H1 (cell line): ENCODE results near the gene AHR. TPM values are rescaled to one million over a fixed set of nuclear protein-coding genes. Genes with fewer than 3 reads are reported as not detected.

Experiments used
- CTCF ChIA-PET: fragments of 300-600 bp; sonication (Branson Sonifier 250); formaldehyde crosslinking; loops from one replicate; lab custom pipeline; 2021; ENCODE audit not compliant: partially characterized antibody; lab: Charles Lee
- POLR2A ChIA-PET: fragments of 300-600 bp; sonication (Branson Sonifier 250); formaldehyde crosslinking; loops from one replicate; lab custom pipeline; 2021; ENCODE audit warnings: inconsistent platforms; ENCODE audit not compliant: partially characterized antibody; lab: Charles Lee
- DNase-seq, 2 experiments: peaks; one replicate each; pipeline versions ENCODE4 v3.0.0 to v3.0.0-alpha.2; 2010 to 2022; ENCODE audit warnings: low spot score in 2 of 2, low read depth in 1 of 2, mixed read lengths in 1 of 2
- FAIRE-seq: peaks from 2 replicates; lab custom pipeline; 2011; peaks lifted over from hg19 to GRCh38; lab: Jason Lieb, UNC
- H2AFZ ChIP-seq: 2 replicates; pipeline ENCODE4 v1.8.1; 2012; ENCODE audit warnings: low read length, inconsistent platforms
- H2AK5ac ChIP-seq: 2 replicates; pipeline ENCODE4 v1.6.1; 2013; ENCODE audit warnings: low read depth, low read length
- H2BK120ac ChIP-seq: replicated peaks from 2 replicates; pipeline ENCODE3; 2013; ENCODE audit warnings: low read depth, low read length, inconsistent platforms
- H2BK12ac ChIP-seq: 2 replicates; pipeline ENCODE4 v1.6.1; 2013; ENCODE audit warnings: low read depth, low read length
- H2BK15ac ChIP-seq: 2 replicates; pipeline ENCODE4 v1.6.1; 2013; ENCODE audit warnings: low read length
- H2BK20ac ChIP-seq: 2 replicates; pipeline ENCODE4 v1.6.1; 2013; ENCODE audit warnings: low read length
- H2BK5ac ChIP-seq: 2 replicates; pipeline ENCODE4 v1.6.1; 2013; ENCODE audit warnings: low read depth, low read length
- H3K14ac ChIP-seq: 2 replicates; pipeline ENCODE4 v1.6.1; 2013; ENCODE audit warnings: inconsistent platforms; ENCODE audit not compliant: insufficient read length
- H3K18ac ChIP-seq: 2 replicates; pipeline ENCODE4 v1.6.1; 2013; ENCODE audit warnings: low read length; ENCODE audit errors: extremely low read depth
- H3K23ac ChIP-seq: 2 replicates; pipeline ENCODE4 v1.6.1; 2013; ENCODE audit warnings: inconsistent platforms; ENCODE audit not compliant: insufficient read length
- H3K23me2 ChIP-seq: 2 replicates; pipeline ENCODE4 v1.6.1; 2013; ENCODE audit warnings: low read depth, low read length
- H3K27ac ChIP-seq: 2 replicates; pipeline ENCODE4 v1.6.1; 2011; ENCODE audit warnings: low read depth, low read length, inconsistent platforms
- H3K27me3 ChIP-seq, 4 experiments: replicated peaks in 1 of 4; 1 replicate in 1 of 4; 2 replicates in 3 of 4; pipeline versions ENCODE4 v1.6.1 to v1.8.1; 2011 to 2013; ENCODE audit warnings: low read length in 3 of 4, mild to moderate bottlenecking in 3 of 4, inconsistent platforms in 2 of 4, mixed read lengths in 2 of 4, moderate library complexity in 1 of 4; ENCODE audit not compliant: control insufficient read depth in 3 of 4, insufficient read depth in 3 of 4; ENCODE audit errors: extremely low read depth in 1 of 4
- H3K36me3 ChIP-seq, 4 experiments: 2 replicates each; pipeline versions ENCODE4 v1.6.1 to v1.8.1; 2011 to 2013; ENCODE audit warnings: mild to moderate bottlenecking in 4 of 4, low read length in 3 of 4, moderate library complexity in 2 of 4, control low read depth in 1 of 4, inconsistent platforms in 1 of 4; ENCODE audit not compliant: insufficient read depth in 4 of 4, control insufficient read depth in 2 of 4
- H3K4ac ChIP-seq: replicated peaks from 2 replicates; pipeline ENCODE3; 2013; ENCODE audit warnings: low read length, low read depth, mixed read lengths, inconsistent platforms; ENCODE audit not compliant: insufficient read length
- H3K4me1 ChIP-seq, 4 experiments: replicated peaks in 1 of 4; 1 replicate in 1 of 4; 2 replicates in 3 of 4; pipeline versions ENCODE4 v1.6.1 to v1.8.1; 2011 to 2013; ENCODE audit warnings: low read length in 3 of 4, inconsistent platforms in 2 of 4, mixed read lengths in 1 of 4; ENCODE audit not compliant: insufficient read depth in 4 of 4, control insufficient read depth in 3 of 4
- H3K4me2 ChIP-seq, 2 experiments: 2 replicates each; pipeline versions ENCODE4 v1.6.1 to v1.8.1; 2011 to 2013; ENCODE audit warnings: low read depth in 2 of 2, low read length in 2 of 2, control low read depth in 1 of 2, inconsistent platforms in 1 of 2, mild to moderate bottlenecking in 1 of 2; ENCODE audit not compliant: insufficient read depth in 1 of 2
- H3K4me3 ChIP-seq, 4 experiments: fragments of 200-600, 300-600 bp in 1 of 4; sonication (generic), shearing (Covaris generic), sonication (Bioruptor Twin) in 1 of 4; 2 replicates each; pipeline versions ENCODE4 v1.5.1 to v1.8.1; 2011 to 2016; ENCODE audit warnings: low read length in 4 of 4, low read depth in 3 of 4, control low read depth in 2 of 4, inconsistent platforms in 2 of 4, mild to moderate bottlenecking in 2 of 4, mixed read lengths in 1 of 4, moderate library complexity in 1 of 4; ENCODE audit not compliant: insufficient read depth in 2 of 4; ENCODE audit errors: extremely low read depth in 1 of 4
- H3K56ac ChIP-seq: replicated peaks from 2 replicates; pipeline ENCODE3; 2013; ENCODE audit warnings: low read depth, mild to moderate bottlenecking, mixed read lengths, low read length, inconsistent platforms; ENCODE audit not compliant: insufficient read length
- H3K79me1 ChIP-seq: 2 replicates; pipeline ENCODE4 v1.6.1; 2013; ENCODE audit warnings: low read depth, low read length, control low read depth
- H3K79me2 ChIP-seq, 2 experiments: 2 replicates each; pipeline versions ENCODE4 v1.6.1 to v1.8.1; 2012 to 2013; ENCODE audit warnings: low read length in 2 of 2, mild to moderate bottlenecking in 2 of 2, inconsistent platforms in 1 of 2; ENCODE audit not compliant: insufficient read depth in 2 of 2, control insufficient read depth in 1 of 2
- H3K9ac ChIP-seq, 4 experiments: replicated peaks in 1 of 4; 1 replicate in 1 of 4; 2 replicates in 3 of 4; pipeline versions ENCODE4 v1.6.1 to v1.8.1; 2011 to 2013; ENCODE audit warnings: low read depth in 3 of 4, low read length in 3 of 4, control low read depth in 2 of 4, mild to moderate bottlenecking in 2 of 4, moderate library complexity in 2 of 4, inconsistent platforms in 1 of 4; ENCODE audit errors: extremely low read depth in 1 of 4
- H3K9me3 ChIP-seq, 2 experiments: 2 replicates each; pipeline versions ENCODE4 v1.6.1 to v1.8.1; 2012 to 2013; ENCODE audit warnings: mild to moderate bottlenecking in 2 of 2, moderate library complexity in 2 of 2, control low read depth in 1 of 2, inconsistent platforms in 1 of 2, low read depth in 1 of 2, low read length in 1 of 2, mixed read lengths in 1 of 2; ENCODE audit not compliant: insufficient read depth in 2 of 2
- H4K20me1 ChIP-seq, 2 experiments: replicated peaks in 1 of 2; 2 replicates each; pipeline versions ENCODE3 to v1.8.1; 2011 to 2013; ENCODE audit warnings: inconsistent platforms in 2 of 2, low read length in 2 of 2, mild to moderate bottlenecking in 1 of 2; ENCODE audit not compliant: insufficient read depth in 2 of 2, control insufficient read depth in 1 of 2
- H4K5ac ChIP-seq: 2 replicates; pipeline ENCODE4 v1.6.1; 2013; ENCODE audit warnings: low read length, low read depth, mixed read lengths, inconsistent platforms; ENCODE audit not compliant: insufficient read length
- H4K8ac ChIP-seq: 2 replicates; pipeline ENCODE4 v1.8.0; 2013; ENCODE audit warnings: mild to moderate bottlenecking, moderate library complexity, low read length, inconsistent platforms; ENCODE audit not compliant: insufficient read depth; ENCODE audit errors: extremely low read depth
- H4K91ac ChIP-seq: replicated peaks from 2 replicates; pipeline ENCODE3; 2013; ENCODE audit warnings: low read length, mixed read lengths, inconsistent platforms; ENCODE audit not compliant: insufficient read length
- WGBS, 2 experiments: shearing (Covaris generic) in 1 of 2; methylation state at CpG; one replicate each; pipeline versions ENCODE4 v1.1.6 to v1.1.7; 2013 to 2015; ENCODE audit warnings: low lambda C conversion rate in 2 of 2, mixed read lengths in 2 of 2, inconsistent platforms in 1 of 2, low coverage in 1 of 2, missing lambda C conversion rate in 1 of 2; ENCODE audit not compliant: insufficient replicate concordance in 2 of 2, insufficient coverage in 1 of 2, insufficient read length in 1 of 2; ENCODE audit errors: extremely low coverage in 1 of 2, missing lambda C conversion rate in 1 of 2; 5-methylcytosine and 5-hydroxymethylcytosine counted together
- polyA plus RNA-seq, 7 experiments: library from polyadenylated mRNA; depleted of rRNA in 3 of 7; stranded (reverse) in 5 of 7; unstranded in 2 of 7; fragments of >200 nt in 5 of 7; fragments of 200-250 nt in 2 of 7; gene quantifications; 1 replicate in 5 of 7; 2 replicates in 1 of 7; 4 replicates in 1 of 7; pipeline versions ENCODE4 v1.2.1 to v1.2.3, GENCODE V29; 2011 to 2013; ENCODE audit warnings: missing spikeins in 2 of 7, mixed read lengths in 2 of 7
- total RNA-seq: library from RNA; stranded (reverse); fragmentation: NEBNext Ultra II Directional; extraction: Animal tissue kit (Norgen Biotek cat#: 25700); gene quantifications from 2 replicates; pipeline ENCODE4 v1.2.1, GENCODE V29; 2021

Gene AHR
- total and polyA plus RNA-seq, 2 of the 8 experiments (the other 6 are each of a cell fraction or from before 2014, with no cell fraction given): 1.4 to 9.7 TPM

GRCh38 chr7:17312641-17313040 is 14.2 kb downstream of the AHR start:
- FAIRE-seq (no peak), DNase-seq (no peak)
- no peak overlapping the region for H3K56ac ChIP-seq
- no peak overlapping the region for H4K8ac ChIP-seq
- H3K9ac ChIP-seq: no peak overlapping the region
- POLR2A ChIA-PET: interaction anchor here (1.0 kb wide), 1 partner anchor 14 kb away, joined by 4 read pairs; the partner anchor contains the start of gene AHR
- no peak overlapping the region for H2BK120ac ChIP-seq
- H3K4me3 ChIP-seq: peak overlapping the region in 1 of 4 experiments; percentile 46; a peak in 2 of 8 replicates
- no peak overlapping the region for H2BK5ac ChIP-seq
- H3K18ac ChIP-seq: no peak overlapping the region
- H2BK12ac ChIP-seq: no peak overlapping the region
- H4K5ac ChIP-seq: no peak overlapping the region
- H3K23ac ChIP-seq: no peak overlapping the region
- H3K79me1 ChIP-seq: no peaks in the 10 kb centered on the region
- H3K4me2 ChIP-seq: peak overlapping the region; percentile 53 to 59; a peak in 3 of 4 replicates
- H3K23me2 ChIP-seq: no peaks in the 10 kb centered on the region
- no peak overlapping the region for H2BK20ac ChIP-seq
- no peak overlapping the region for H4K91ac ChIP-seq
- no peaks in the 10 kb centered on the region for H4K20me1 ChIP-seq
- H3K9me3 ChIP-seq: no peaks in the 10 kb centered on the region
- H3K4ac ChIP-seq: no peak overlapping the region
- CTCF ChIA-PET: no interaction called here
- no peaks in the 10 kb centered on the region for H3K27me3 ChIP-seq
- WGBS, 2 experiments: 9% methylated on average over 2 of the region's 2 CpGs; no CpG with 5 or more reads in 1 of the 2 experiments
- no peak overlapping the region for H2BK15ac ChIP-seq
- peaks cover 0 to 28% of the 10 kb centered on the region in 2 experiments; a peak in 3 of 4 replicates for H3K79me2 ChIP-seq
- H3K4me1 ChIP-seq: peaks cover 4 to 16% (median 7%) of the 10 kb centered on the region in 4 experiments; a peak in 5 of 7 replicates
- H3K36me3 ChIP-seq: peaks cover 0 to 3% (median 0%) of the 10 kb centered on the region in 4 experiments; a peak in 1 of 8 replicates
- no peak overlapping the region for H2AFZ ChIP-seq
- H3K27ac ChIP-seq: no peak overlapping the region
- H2AK5ac ChIP-seq: no peak overlapping the region
- no peak overlapping the region for H3K14ac ChIP-seq
